GM21576 (cell line): ENCODE data around the gene BNC2.

Source experiments
- ATAC-seq: cut with Tn5 transposase; IDR thresholded peaks from one replicate; pipeline ENCODE4 v1.9.1; 2021; ENCODE audit warnings: mild to moderate bottlenecking, moderate library complexity; ENCODE audit not compliant: unreplicated experiment

Gene BNC2

DNA sequence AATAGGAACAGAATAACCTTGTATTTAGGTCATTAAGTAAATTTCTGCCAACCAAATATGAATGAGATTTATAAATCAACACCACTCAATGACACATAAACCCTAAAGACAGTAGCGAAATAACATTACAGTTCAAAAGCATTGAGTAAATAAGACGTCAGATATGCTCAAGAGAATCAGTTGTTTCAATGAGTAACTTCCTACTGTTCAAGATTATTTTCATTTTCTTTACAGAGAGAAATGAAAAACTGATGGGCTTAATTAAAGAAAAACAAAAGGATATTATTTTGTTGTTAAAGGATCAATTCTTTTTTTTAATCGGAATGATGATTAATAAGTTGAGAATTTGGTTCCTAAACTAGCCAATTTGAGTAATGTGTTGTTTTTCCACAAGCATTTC lies 150.1 kb downstream of the BNC2 start:
- no peak for ATAC-seq

DNA sequence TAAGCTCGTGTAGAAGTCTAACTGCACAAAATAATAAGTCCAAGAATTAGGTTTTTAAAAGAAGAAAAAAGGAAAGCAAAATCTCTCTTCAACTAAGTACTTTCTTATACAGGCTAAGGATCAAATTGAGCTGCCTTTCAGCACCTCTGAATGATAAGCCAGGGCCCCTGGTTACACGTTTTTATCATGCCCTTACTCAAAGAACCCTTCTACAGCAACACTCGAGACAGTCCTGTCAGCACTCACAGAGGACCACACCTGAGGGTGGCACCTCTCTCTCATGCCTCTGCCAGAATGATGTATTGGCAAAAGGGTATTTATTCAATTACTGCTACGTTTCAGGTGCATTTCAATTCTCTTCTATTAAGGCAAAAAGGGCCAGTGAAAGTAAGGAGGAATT lies 150.5 kb downstream of the BNC2 start:
- ATAC-seq = no peak

DNA sequence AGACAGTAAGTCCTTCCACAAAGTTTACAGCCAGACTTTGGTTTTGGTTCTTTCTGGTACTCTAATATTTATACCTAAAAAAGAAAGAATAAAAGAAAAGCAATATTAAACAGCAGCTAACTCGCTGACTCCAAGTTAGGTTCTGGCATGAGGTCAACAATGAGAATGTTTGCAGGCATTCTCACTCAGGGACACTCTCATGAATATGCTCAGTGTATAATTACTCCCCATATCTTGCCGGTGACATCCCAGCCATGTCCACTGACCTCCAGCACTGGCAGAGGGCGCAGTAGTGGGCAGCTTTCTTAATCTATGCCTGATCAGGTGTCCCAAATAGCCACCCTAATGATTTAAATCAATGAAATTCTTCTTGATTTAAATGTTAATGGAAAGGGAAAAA lies 151.5 kb downstream of the BNC2 start:
- ATAC-seq = no peak

DNA sequence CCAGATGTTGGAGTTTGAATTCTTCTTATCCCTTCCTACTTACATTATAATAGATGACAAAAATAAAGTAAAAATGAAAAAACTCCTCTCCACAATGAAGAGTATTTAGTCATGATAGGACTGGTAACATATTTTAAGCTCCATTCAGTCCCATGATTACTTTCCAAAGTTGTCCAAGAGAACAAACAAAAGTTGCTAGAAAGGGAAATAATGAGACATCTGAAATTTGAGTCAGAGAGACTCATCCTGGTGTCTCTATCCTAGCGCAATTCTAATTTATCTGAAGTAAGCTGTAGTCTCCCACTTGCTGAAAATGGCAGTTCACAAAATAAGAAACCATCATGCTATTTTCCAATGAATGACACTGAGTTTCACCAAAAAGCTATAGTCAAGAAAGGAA lies 152.2 kb downstream of the BNC2 start:
- no peak for ATAC-seq

DNA sequence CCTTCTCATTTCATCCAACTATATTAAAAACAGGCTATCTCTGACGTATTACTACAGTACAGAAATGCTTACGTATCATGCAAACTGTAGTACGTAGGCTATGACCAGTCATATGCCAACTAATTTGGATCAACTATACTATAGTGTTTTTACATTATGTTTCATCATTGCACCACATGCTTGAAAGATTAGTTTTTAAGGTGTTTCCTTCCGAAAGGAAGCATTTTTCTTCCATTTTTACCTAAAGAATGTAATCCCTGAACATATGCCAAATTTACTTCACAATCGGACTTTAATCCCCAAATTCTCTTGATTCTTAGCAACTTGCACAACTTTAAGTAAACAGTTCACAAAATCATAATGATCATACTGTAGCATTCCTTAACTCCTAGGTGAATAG lies 153.9 kb downstream of the BNC2 start:
- no peak for ATAC-seq

DNA sequence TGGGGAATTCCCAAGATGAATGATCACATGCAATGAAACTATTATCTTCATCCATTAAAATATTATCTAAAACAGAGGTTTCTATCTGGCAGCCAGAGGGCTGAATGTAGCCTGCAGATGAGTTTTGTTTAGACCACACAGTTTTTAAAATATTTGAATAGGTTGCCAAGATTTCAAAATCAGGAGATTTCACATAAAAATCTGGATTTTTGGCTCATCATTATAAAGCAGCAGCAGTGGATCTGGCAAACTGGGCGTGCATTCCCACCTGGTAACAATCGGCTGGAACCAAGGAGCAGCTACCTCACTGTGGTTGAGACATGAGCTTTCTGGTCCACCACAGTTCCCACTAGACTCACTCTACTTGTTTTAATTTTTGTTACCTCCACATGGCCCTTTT lies 155.1 kb downstream of the BNC2 start:
- ATAC-seq = no peak

DNA sequence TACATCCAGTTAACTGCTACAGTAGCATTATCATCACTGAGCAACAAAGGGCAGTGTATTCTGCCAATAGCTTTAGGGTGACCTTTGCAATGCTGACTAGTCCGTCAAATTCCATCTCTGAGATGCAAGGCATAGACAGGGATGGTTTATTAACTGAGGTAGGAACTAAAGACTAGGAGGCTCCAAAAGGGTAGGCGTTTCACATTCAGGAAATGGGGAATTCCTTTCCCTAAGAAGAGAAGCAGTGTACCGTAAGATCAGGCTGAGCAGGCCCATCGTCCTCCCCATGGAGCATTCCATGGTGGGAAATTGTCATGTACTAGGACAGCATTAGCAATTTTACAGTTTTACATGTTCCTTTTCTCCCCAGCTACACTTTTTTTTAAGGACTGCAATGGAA lies 157.7 kb downstream of the BNC2 start:
- no peak for ATAC-seq

DNA sequence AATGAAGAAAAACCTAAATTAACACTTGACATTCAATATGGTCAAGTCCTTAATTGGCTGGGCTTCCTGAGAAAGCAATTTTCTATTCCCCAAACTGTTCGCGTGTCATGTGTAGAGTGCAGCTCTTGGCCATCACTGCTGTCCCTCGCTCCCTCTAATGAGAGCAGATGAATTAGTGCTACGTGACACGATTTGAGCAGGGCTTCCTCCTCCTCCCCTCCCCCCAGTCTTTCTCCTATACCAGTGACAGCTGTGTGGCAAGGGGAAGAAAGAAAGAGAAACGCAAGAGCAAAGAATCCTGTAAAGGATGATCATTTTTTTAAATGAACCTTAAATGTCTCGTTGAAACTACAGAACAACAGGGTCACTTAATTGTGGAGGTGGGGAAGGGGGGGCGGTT lies 159.6 kb downstream of the BNC2 start:
- ATAC-seq = no peak

DNA sequence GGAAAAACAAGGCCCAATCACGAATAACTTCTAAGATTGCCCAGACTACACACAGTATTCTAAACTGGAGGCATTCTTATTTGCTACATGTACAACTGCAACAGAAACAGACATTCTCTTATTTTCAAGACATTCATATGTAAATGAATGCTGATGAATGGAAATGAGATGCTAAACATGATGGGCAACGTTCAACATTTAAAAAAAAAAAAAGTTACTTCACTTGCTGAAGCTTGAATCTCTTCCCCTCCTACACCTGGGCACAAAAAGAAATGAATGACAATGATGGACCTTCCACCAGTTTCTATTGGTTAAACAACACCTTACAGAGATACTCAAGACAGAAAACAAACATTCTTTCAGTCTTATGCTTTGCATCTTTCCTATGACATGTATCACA lies 160.5 kb downstream of the BNC2 start:
- ATAC-seq = no peak

DNA sequence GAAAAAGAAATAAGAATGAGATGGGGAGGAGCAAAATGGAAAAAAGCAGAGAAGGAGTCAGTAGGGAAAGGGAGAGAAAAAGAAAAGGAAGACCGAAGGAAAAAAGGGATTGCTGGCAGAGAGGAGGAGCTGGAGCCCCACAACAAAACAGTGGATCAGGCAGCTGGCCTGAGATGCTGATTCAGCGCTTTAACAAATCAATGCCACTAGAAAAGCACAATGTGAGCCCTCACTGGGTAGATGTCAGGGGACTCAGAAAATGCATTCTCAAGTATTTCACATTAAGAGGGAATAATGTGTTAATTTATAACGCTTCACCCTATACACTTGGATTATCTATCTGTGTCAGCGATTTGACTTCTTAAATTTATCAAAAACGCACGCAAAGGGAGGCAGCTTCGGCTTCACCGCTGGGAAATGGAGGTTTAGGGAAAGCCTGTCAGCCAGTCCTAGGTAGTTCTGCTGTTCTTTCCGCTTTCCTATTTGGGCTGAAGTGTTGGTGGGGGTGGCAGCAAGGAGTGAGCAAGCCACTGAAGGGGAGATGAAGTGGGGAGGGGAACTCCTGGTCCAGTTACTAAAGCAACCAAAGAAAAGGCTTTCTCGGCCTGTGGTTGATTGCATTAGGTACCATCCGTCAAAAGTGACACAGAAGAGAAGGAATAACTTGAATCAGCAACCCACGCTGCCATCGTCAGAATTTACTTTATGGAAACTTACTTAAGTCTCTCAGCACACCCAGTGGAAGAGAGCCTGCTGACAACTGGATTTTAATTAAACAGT lies 161.6 kb downstream of the BNC2 start:
- no peak for ATAC-seq

DNA sequence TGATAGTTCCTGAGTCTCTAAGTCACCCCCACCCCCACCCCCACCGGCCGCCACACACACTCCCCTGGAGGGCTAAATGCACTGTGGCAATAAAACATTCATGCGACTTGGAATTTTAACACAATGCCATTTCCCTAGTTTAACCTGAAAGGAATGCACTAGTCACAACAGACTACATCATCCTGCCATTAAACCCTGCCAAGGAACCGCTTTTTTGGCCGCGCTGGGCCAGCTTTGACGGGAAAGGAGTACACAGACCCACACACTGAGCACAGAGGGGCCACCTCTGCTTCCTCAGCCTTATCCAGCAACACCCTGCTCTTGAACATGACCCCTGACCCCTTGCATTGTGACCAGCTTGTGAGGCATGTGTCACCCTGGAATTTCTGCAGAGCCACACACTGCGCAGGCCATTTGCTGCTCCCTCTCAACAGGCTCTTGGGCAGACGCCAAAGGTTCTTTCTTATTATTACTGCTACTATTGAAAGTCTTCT lies 165.3 kb downstream of the BNC2 start:
- ATAC-seq = no peak

DNA sequence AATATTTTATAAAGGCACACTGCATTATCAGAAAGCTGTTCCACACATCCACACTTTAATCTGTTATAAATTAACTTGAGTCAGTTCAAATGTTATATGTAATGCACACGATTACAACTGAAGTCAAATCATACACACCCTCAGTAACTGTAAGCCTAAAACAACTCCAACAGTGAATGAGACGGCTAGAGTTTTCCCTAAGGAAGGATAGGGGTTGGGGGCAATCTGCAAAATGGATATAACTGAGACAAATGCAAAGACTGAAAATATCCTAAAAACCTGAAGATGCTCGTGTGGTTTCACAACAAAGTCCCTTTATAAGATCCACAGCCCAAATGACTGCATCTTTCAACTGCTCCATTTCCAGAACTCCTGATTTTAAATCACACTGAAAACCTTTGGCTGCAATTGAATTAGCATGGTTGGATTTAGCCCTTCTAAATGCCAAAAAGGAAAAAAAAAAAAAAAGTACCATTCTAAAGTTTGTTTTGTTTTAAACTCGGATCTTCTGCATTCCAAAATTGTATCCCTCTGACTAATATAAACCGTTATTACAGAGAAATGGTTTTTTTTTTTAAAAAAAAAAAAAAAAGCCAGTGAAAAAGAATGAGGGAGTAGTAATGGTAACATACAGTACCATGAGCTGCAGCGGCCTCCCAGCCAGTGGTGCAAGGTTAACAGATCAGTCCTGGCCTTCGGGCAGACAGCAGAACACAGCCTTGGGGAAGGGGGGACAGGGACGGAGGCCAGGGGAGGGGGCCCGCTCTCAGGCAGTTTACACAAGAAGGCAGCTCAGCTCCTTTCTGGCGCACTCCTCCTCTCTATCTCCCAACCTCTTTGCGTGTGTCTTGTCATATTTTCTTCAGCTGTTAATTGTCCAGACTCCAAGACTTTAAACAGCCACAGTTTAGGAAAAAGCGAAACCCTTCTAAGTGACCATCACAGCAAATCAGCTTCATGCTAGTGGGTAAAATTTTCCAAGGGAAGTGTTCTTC lies 166.1 kb downstream of the BNC2 start:
- ATAC-seq = no peak

DNA sequence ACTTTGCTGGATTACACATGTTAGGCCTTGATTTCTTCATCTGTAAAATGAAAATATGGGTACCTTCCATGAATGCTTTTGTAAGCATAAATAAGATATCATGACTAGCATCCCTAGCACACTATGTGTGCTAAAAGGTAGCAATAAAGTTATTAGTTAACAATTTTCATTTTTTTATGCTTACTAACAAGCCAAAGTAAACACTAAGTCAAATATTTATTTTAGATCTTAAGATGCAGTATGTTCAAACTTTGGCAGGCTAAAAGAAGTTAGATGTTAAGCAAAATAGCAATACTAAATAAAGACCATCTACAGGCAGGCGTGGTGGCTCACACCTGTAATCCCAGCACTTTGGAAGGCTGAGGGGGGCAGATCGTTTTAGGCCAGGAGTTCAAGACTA lies 169.1 kb downstream of the BNC2 start:
- no peak for ATAC-seq

DNA sequence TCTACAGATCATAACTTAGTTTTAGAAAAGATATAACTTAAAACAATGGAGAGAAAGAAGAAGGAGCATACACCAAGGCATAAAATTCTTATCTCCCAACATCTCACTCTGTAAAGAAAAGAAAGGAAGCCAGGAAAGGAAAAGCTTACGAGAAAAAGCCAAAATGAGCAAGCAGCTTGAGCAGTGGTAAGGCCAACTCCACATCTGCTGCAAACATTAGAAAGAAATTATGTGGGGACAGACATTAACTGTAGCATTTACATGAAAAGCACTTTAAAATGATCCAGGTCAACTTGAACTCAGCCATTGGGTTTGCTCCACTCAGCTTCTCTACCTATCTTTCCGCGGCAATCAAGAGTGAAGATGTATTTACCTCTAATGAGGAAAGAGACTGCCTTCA lies 176.9 kb downstream of the BNC2 start:
- ATAC-seq = no peak

DNA sequence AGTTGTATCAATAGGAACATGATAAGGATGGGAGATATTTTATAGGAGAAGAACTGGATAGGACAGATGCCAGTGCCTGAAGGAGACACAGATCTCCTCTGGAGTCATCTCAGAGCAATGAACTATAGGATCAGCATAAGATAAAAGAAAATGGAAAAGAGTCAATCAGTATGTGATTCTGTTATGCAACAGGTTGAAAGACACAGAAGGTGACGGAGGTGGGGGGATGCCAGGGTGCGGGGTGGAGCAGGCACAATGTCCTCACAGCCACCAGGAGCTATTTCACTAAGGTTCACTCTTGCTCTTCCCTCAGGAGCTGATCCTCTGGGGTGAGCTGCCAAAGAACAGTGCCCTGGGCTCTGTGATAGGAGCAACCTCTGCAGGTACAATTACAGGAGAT lies 179.8 kb downstream of the BNC2 start:
- no peak for ATAC-seq

DNA sequence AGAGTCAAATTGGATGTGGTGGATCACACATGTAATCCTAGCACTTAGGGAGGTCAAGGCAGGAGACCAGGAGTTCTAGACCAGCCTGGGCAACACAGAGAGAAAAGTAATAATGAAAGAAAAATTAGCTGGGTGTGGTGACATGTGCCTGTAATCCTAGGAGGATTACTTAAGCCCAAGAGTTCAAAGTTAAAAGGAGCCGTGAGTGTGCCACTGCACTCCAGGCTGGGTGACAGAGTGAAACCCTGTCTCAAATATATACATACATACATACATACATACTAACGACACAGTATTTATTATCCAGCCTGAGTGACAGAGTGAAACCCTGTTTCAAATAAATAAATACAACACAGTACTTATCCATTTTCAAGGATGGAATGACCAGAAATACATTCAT lies 180.3 kb downstream of the BNC2 start:
- no peak for ATAC-seq

DNA sequence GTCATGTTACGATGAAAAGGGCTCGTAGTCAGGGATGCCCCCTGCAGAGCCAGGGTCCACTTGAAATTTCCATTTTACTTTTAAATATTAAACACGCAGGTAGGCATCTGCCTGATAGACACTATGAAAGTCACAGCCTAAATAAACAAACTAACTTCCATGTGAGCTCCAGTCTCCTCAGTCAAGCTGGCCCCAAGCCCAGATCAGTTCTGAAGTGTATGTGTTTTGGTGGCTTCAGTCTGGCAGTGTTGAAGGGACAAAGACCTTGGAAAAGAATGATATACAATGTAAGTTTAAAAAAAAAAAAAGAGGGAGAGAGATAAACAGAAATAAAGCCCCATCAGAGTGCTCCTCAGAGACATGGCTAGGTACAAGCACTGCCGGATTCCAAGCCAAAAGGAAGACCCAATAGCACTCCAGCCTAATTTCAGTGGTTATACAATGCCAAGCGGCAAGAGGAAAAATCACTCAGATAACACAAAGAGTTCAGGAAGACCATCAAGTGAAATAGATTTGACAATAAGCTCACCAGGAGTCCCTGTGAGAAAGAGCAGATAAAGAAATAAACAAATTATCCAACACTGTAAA lies 181.0 kb downstream of the BNC2 start:
- ATAC-seq = no peak

DNA sequence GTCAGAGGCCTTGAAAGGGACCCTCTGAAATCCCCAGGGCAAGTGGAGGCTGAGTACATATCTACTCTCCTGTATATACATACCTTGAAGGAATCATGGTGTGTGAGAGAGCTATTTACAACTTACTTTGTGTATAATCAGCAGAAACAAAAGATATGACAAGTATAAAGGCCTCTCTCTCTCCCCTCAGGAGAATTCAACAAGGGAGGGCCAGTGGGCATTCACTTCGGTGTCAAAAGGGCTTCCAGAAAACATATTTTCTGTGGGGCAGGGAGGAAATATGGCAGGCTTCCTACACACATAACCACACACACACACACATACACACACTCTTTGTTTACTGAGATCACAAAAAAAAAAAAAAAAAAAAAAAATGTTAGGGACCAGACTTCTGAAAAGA lies 181.7 kb downstream of the BNC2 start:
- ATAC-seq = no peak

DNA sequence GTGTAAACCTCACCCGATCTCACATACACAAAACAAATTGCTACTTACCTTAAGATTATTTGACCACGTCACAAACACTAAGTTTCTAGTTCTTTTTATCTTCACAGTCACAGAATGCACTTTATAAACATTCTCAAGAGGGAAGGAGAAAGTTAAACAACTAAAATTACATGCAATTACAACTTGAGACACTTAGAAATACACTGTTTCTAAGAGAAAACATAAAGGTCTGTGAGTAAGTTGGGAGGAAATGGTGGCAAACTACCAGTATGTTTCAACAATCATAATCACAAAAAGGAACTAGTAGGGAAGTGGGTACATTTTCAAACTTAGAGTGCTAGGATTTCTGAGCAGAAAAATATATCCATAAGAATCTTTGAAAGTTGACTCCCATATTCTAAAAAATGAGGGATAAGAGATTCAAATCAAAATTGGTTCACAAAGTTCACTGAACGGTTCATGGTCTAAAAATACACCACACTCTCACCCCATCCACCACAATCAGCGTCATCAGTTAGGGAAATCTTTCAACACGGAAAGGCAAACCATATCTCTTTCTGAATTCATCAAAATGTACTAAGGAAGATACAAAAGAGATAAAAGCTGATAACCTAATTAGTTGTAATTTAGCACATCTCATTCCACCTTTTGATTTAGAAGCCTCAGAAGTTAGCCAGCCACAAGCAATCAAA lies 182.6 kb downstream of the BNC2 start:
- ATAC-seq = no peak

DNA sequence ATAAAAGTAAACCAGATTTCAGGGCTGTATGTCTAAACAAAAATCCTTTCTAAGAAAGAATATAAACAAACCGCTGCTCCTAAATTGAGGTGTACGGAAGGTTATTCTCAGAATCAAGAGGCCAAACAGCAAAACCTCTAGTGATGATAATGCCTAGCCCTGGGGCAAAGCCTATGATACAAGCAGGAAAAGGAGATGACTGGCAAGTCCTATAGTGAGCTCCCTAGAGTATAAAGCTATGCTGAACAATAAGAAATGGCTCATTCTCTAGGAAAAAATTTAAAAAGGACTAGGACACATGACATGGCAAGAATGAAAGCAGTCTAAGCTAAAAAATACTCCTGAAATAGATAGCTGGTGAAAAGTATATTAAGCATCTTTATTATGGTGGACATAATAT lies 187.1 kb downstream of the BNC2 start:
- no peak for ATAC-seq

DNA sequence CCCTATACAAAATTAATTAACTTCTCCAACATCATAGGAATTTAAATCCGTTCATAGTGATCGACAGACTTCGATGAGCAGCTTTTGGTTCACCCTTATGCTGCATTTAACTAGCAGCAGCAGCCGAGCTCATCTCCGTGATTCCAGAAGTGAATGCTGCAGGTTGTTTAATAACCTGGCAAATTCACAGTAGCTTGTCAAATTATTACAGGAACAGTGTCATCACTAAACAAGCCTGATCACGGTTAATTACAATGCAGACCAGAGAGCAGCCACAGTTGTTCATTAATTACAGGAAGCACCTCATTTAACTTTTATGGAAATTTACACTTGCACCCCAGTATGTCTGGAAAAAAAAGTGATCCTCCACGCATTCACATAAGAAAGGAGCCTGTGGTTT lies 188.2 kb downstream of the BNC2 start:
- ATAC-seq = no peak
